HG03575 (cell line): ENCODE measurements around the gene ZCCHC3.
"Not testable (repeated sequence)": the region's sequence is repeated elsewhere in the genome, so short reads cannot be mapped to it uniquely, and the experiment has no call there.

Source experiments
- ATAC-seq: cut with Tn5 transposase; IDR thresholded peaks from one replicate; pipeline ENCODE4 v1.9.1; 2021; ENCODE audit not compliant: unreplicated experiment, insufficient number of reproducible peaks, low FRiP score; ENCODE audit errors: extremely low read depth

Gene ZCCHC3

GRCh38 chr20:297098-297924 is at the start of gene ZCCHC3:
Gene ZCCHC3 (plus strand): TSS chr20:297570. CDS start chr20:297587, 17 bp downstream.
- ATAC-seq = peak; percentile 43

GRCh38 chr20:251354-251753 is 46.0 kb upstream of the ZCCHC3 start:
- ATAC-seq = no peak

GRCh38 chr20:252801-253200 is 44.6 kb upstream of the ZCCHC3 start:
- ATAC-seq = no peak

- ATAC-seq = not testable (repeated sequence)
Measured at GRCh38 chr20:253447-253846, 43.9 kb upstream of the ZCCHC3 start.

GRCh38 chr20:257419-257818 is 40.0 kb upstream of the ZCCHC3 start, which contains the start of gene DEFB132:
Gene DEFB132 (plus strand): TSS chr20:257724. CDS start chr20:257779, 55 bp downstream.
- ATAC-seq = no peak

GRCh38 chr20:258269-258858 is 39.0 kb upstream of the ZCCHC3 start:
- no peak for ATAC-seq

GRCh38 chr20:258963-259362 is 38.4 kb upstream of the ZCCHC3 start:
- ATAC-seq = no peak

- no peak for ATAC-seq
Measured at GRCh38 chr20:259981-260380, 37.4 kb upstream of the ZCCHC3 start.

- no peak for ATAC-seq
Measured at GRCh38 chr20:263701-264100, 33.7 kb upstream of the ZCCHC3 start.

GRCh38 chr20:266596-267562 is 30.5 kb upstream of the ZCCHC3 start:
- no peak for ATAC-seq

- ATAC-seq = no peak
Measured at GRCh38 chr20:270517-270916, 26.9 kb upstream of the ZCCHC3 start.

GRCh38 chr20:271069-271468 is 26.3 kb upstream of the ZCCHC3 start:
- ATAC-seq = no peak

- no peak for ATAC-seq
Measured at GRCh38 chr20:271528-271927, 25.8 kb upstream of the ZCCHC3 start.

GRCh38 chr20:272718-273117 is 24.7 kb upstream of the ZCCHC3 start:
- ATAC-seq = no peak

GRCh38 chr20:273884-274283 is 23.5 kb upstream of the ZCCHC3 start:
- ATAC-seq = no peak

- ATAC-seq = no peak
Measured at GRCh38 chr20:275791-276190, 21.6 kb upstream of the ZCCHC3 start.

GRCh38 chr20:276620-277495 is 20.5 kb upstream of the ZCCHC3 start:
- ATAC-seq = no peak

GRCh38 chr20:277496-277781 is 19.9 kb upstream of the ZCCHC3 start:
- ATAC-seq = no peak

- no peak for ATAC-seq
Measured at GRCh38 chr20:278181-278580, 19.2 kb upstream of the ZCCHC3 start.
